Testis (tissue), 2 donors: ENCODE results near the gene RALB.

Experiments used
- POLR2A ChIP-seq: fragments of 450-650 bp; IDR thresholded peaks from one replicate; pipeline ENCODE4 v1.6.1; 2017; ENCODE audit warnings: antibody characterized with exemption, mild to moderate bottlenecking, moderate library complexity
- TF ChIP-seq, protein P1 (sequence below), 3 experiments: fragments of 450-650 bp in 2 of 3; fragments of 200-600 bp in 1 of 3; sonication (generic) in 1 of 3; IDR thresholded peaks; one replicate each; pipeline ENCODE4 v1.5.1; 2016 to 2019; ENCODE audit warnings: antibody characterized with exemption in 3 of 3, mild to moderate bottlenecking in 2 of 3, moderate library complexity in 1 of 3

DNA sequence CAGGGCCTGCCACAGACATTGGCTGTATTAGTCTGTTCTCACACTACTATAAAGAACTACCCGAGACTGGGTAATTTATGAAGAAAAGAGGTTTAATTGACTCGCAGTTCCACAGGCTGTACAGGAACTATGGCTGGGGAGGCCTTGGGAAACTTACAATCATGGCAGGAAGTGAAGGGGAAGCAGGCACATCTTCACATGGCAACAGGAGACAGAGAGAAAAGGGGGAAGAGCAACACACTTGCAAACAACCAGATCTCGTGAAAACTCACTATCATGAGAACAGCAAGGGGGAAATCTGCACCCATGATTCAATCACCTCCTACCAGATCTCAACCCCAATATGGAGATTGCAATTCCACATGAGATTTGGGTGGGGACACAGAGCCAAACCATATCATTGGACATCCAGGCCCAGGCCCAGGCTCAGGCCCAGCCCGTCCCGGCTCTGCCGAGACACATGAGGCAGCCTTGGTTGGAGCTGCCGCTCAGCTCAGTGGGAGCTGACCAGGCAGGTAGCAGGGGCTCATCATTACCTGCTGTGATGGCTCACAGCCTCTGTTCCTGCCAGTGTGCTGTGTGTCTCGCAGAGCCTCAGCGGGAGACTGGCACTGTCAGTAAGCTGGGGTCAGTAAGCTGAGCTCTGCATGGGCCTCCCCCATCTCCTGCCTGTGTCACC, 8.6 kb upstream of the RALB start:
- TF ChIP-seq POLR2A, result no peak
- TF ChIP-seq, protein P1, sequence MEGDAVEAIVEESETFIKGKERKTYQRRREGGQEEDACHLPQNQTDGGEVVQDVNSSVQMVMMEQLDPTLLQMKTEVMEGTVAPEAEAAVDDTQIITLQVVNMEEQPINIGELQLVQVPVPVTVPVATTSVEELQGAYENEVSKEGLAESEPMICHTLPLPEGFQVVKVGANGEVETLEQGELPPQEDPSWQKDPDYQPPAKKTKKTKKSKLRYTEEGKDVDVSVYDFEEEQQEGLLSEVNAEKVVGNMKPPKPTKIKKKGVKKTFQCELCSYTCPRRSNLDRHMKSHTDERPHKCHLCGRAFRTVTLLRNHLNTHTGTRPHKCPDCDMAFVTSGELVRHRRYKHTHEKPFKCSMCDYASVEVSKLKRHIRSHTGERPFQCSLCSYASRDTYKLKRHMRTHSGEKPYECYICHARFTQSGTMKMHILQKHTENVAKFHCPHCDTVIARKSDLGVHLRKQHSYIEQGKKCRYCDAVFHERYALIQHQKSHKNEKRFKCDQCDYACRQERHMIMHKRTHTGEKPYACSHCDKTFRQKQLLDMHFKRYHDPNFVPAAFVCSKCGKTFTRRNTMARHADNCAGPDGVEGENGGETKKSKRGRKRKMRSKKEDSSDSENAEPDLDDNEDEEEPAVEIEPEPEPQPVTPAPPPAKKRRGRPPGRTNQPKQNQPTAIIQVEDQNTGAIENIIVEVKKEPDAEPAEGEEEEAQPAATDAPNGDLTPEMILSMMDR (IDR thresholded peaks at IDR 0.05), result no peak
